Prostate gland (tissue), 2 donors: ENCODE data around the gene MAD1L1. TPM values are rescaled to one million over a fixed set of nuclear protein-coding genes. Genes with fewer than 3 reads are reported as not detected.
"Not testable (repeated sequence)": the region's sequence is repeated elsewhere in the genome, so short reads cannot be mapped to it uniquely, and the experiment has no call there.

Experiments
- DNase-seq: peaks from one replicate; pipeline ENCODE4 v3.0.0-alpha.2; 2019; ENCODE audit warnings: low spot score
- H3K27ac ChIP-seq, 2 donors: fragments of 200-600 bp; sonication (generic); 2 replicates each; pipeline ENCODE4 v1.5.1; 2017 to 2019
- H3K27me3 ChIP-seq: fragments of 200-600 bp; sonication (generic); replicated peaks from 2 replicates; pipeline ENCODE4 v1.5.1; 2019; ENCODE audit not compliant: insufficient read depth
- H3K36me3 ChIP-seq, 2 donors: fragments of 200-600 bp; sonication (generic); 1 replicate in 1 of 2; 2 replicates in 1 of 2; pipeline versions ENCODE4 v1.5.1 to v1.8.1; 2017 to 2019
- H3K4me1 ChIP-seq: fragments of 200-600 bp; sonication (generic); replicated peaks from 2 replicates; pipeline ENCODE4 v1.5.1; 2019
- H3K4me3 ChIP-seq, 2 donors: fragments of 200-600 bp; sonication (generic); 2 replicates each; pipeline ENCODE4 v1.5.1; 2017 to 2019
- H3K9me3 ChIP-seq: fragments of 200-600 bp; sonication (generic); 2 replicates; pipeline ENCODE4 v1.5.1; 2017
- CTCF ChIP-seq, 4 experiments: fragments of 200-600 bp in 2 of 4; fragments of 450-650 bp in 2 of 4; sonication (generic) in 2 of 4; IDR thresholded peaks; 1 replicate in 3 of 4; 2 replicates in 1 of 4; pipeline ENCODE4 v1.5.1; 2016 to 2019; ENCODE audit warnings: antibody characterized with exemption in 4 of 4, mild to moderate bottlenecking in 2 of 4, moderate library complexity in 2 of 4
- POLR2A ChIP-seq: fragments of 450-650 bp; IDR thresholded peaks from one replicate; pipeline ENCODE4 v1.6.1; 2016; ENCODE audit warnings: antibody characterized with exemption, mild to moderate bottlenecking
- POLR2AphosphoS5 ChIP-seq: sonication (generic); formaldehyde crosslinking; IDR thresholded peaks from one replicate; pipeline ENCODE4 v1.6.1; 2017; ENCODE audit warnings: antibody characterized with exemption
- WGBS: methylation state at CpG from one replicate; pipeline ENCODE4 v1.1.5; 2018; 5-methylcytosine and 5-hydroxymethylcytosine counted together
- intact Hi-C: fragments of 100-400 bp; cut with DNase I; formaldehyde crosslinking; loops from one replicate; pipeline ENCODE4 v1.14.2; 2022
- total RNA-seq, 2 donors: library from RNA; depleted of rRNA; stranded (reverse); fragments of >200 nt; gene quantifications; one replicate each; pipeline ENCODE4 v1.1.0, GENCODE V29; 2016

MAD1L1 gene
- total RNA-seq, 2 donors from 2014 or later, result 79.3 to 91.9 TPM

- Histone ChIP-seq H3K4me1 (peaks cover 7% of the 10 kb centered on the region), H3K27ac (no peak overlapping the region), H3K4me3 (no peak overlapping the region), H3K36me3 (no peaks in the 10 kb centered on the region), H3K9me3 (no peaks in the 10 kb centered on the region), H3K27me3 (no peaks in the 10 kb centered on the region)
- intact Hi-C loops, result no loop called here
- WGBS, result 90% methylated on average over 10 of the region's 10 CpGs
- TF ChIP-seq POLR2AphosphoS5, result no peak
- TF ChIP-seq CTCF (IDR thresholded peaks at IDR 0.05), result no peak
- no peak for TF ChIP-seq POLR2A
- DNase-seq, result no peak
Measured at GRCh38 chr7:2165239-2165609, 67.5 kb downstream of the MAD1L1 start.

GRCh38 chr7:2164646-2165045, 68.1 kb downstream of the MAD1L1 start:
- 95% methylated on average over 5 of the region's 5 CpGs for WGBS
- H3K27me3 ChIP-seq, result no peaks in the 10 kb centered on the region
- intact Hi-C loops, result no loop called here
- TF ChIP-seq POLR2AphosphoS5 (no peak), POLR2A (no peak), CTCF (IDR thresholded peaks at IDR 0.05) (no peak)
- no peak overlapping the region for H3K4me3 ChIP-seq
- H3K27ac ChIP-seq, result no peak overlapping the region
- H3K9me3 ChIP-seq, result no peaks in the 10 kb centered on the region
- H3K36me3 ChIP-seq, result no peaks in the 10 kb centered on the region
- H3K4me1 ChIP-seq, result peaks cover 3% of the 10 kb centered on the region
- DNase-seq, result no peak

- no peak overlapping the region for H3K4me3 ChIP-seq
- no peaks in the 10 kb centered on the region for H3K36me3 ChIP-seq
- 72% methylated on average over 22 of the region's 22 CpGs for WGBS
- no peaks in the 10 kb centered on the region for H3K27me3 ChIP-seq
- TF ChIP-seq CTCF (IDR thresholded peaks at IDR 0.05), result no peak
- no peak for TF ChIP-seq POLR2A
- TF ChIP-seq POLR2AphosphoS5, result no peak
- H3K9me3 ChIP-seq, result no peaks in the 10 kb centered on the region
- no peak for DNase-seq
- H3K27ac ChIP-seq, result no peak overlapping the region
- peaks cover 3% of the 10 kb centered on the region for H3K4me1 ChIP-seq
- intact Hi-C loops, result no loop called here
Measured at GRCh38 chr7:2163600-2164555, 68.9 kb downstream of the MAD1L1 start.

GRCh38 chr7:2162959-2163358, 69.8 kb downstream of the MAD1L1 start:
- Histone ChIP-seq H3K36me3 (no peaks in the 10 kb centered on the region), H3K27ac (no peak overlapping the region), H3K4me3 (no peak overlapping the region), H3K27me3 (no peaks in the 10 kb centered on the region), H3K9me3 (no peaks in the 10 kb centered on the region), H3K4me1 (peaks cover 3% of the 10 kb centered on the region)
- TF ChIP-seq POLR2A (no peak), POLR2AphosphoS5 (no peak), CTCF (IDR thresholded peaks at IDR 0.05) (no peak)
- 86% methylated on average over 4 of the region's 4 CpGs for WGBS
- no peak for DNase-seq
- intact Hi-C loops, result no loop called here

GRCh38 chr7:2162004-2162902, 70.5 kb downstream of the MAD1L1 start:
- H3K27ac ChIP-seq, H3K4me1 ChIP-seq, DNase-seq, H3K9me3 ChIP-seq, H3K4me3 ChIP-seq, H3K36me3 ChIP-seq, H3K27me3 ChIP-seq, intact Hi-C loops: not testable (repeated sequence)
- WGBS, result 92% methylated on average over 17 of the region's 17 CpGs
